SH-SY5Y (cell line): ENCODE data around the gene CTNNA3.

ENCODE experiments used
- GATA2 ChIP-seq: IDR thresholded peaks from 2 replicates; pipeline ENCODE4 v1.6.1; 2011; ENCODE audit warnings: mild to moderate bottlenecking, low read depth, low read length
- GATA3 ChIP-seq: IDR thresholded peaks from 2 replicates; pipeline ENCODE4 v1.6.1; 2011; ENCODE audit warnings: low read depth, mild to moderate bottlenecking, low read length, moderate library complexity

DNA sequence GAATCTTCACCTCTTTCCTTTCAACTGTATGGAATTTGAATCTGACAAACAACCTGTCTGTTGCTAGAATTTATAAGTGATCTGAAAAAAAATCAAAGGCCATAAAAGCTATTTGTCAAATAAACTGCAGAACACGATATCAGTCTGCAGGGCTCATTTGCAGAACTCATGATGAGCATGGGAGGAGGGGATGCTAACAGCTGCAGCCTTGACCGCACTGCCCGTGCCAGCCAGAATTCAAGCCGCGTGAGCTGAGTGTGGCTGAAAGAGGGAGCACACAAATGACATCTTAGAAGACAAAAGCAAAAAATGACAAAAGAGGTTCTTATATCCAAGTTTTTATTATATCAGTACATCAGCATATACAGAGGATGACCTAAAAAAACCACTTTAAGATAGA, 754.5 kb downstream of the CTNNA3 start:
- TF ChIP-seq GATA3 (no peak), GATA2 (no peak)
